ENCODE results near the gene SPIN1.

The SPIN1 gene

GRCh38 chr9:88388886-88389605, 802 bp downstream of the SPIN1 start:
- peak; percentile 87 for DNase-seq

- DNase-seq: no peak
Measured at GRCh38 chr9:88390371-88390990, 2.2 kb downstream of the SPIN1 start.

- no peak for DNase-seq
Measured at GRCh38 chr9:88391236-88391635, 3.0 kb downstream of the SPIN1 start.

GRCh38 chr9:88391921-88392320, 3.7 kb downstream of the SPIN1 start:
- DNase-seq: no peak

- no peak for DNase-seq
Measured at GRCh38 chr9:88392549-88392948, 4.3 kb downstream of the SPIN1 start.

- no peak for DNase-seq
Measured at GRCh38 chr9:88396836-88397577, 8.8 kb downstream of the SPIN1 start.

GRCh38 chr9:88398016-88398415, 9.8 kb downstream of the SPIN1 start:
- no peak for DNase-seq

- no peak for DNase-seq
Measured at GRCh38 chr9:88399966-88400365, 11.7 kb downstream of the SPIN1 start.

- no peak for DNase-seq
Measured at GRCh38 chr9:88403340-88403739, 15.1 kb downstream of the SPIN1 start.

GRCh38 chr9:88406051-88406450, 17.8 kb downstream of the SPIN1 start:
- DNase-seq: no peak

- DNase-seq: no peak
Measured at GRCh38 chr9:88411471-88411870, 23.2 kb downstream of the SPIN1 start.

- DNase-seq: no peak
Measured at GRCh38 chr9:88414298-88414697, 26.1 kb downstream of the SPIN1 start.

- DNase-seq: no peak
Measured at GRCh38 chr9:88418025-88418424, 29.8 kb downstream of the SPIN1 start.

GRCh38 chr9:88418715-88419540, 30.7 kb downstream of the SPIN1 start:
- no peak for DNase-seq

GRCh38 chr9:88420227-88420626, 32.0 kb downstream of the SPIN1 start:
- DNase-seq: no peak

- peak; percentile 10 for DNase-seq
Measured at GRCh38 chr9:88421348-88421747, 33.1 kb downstream of the SPIN1 start.

GRCh38 chr9:88425538-88425950, 37.3 kb downstream of the SPIN1 start:
- DNase-seq: no peak

GRCh38 chr9:88426651-88427050, 38.4 kb downstream of the SPIN1 start:
- DNase-seq: no peak

GRCh38 chr9:88429595-88430430, 41.6 kb downstream of the SPIN1 start:
- DNase-seq: no peak

- no peak for DNase-seq
Measured at GRCh38 chr9:88433583-88434255, 45.5 kb downstream of the SPIN1 start.

- DNase-seq: no peak
Measured at GRCh38 chr9:88435336-88435735, 47.1 kb downstream of the SPIN1 start.

- no peak for DNase-seq
Measured at GRCh38 chr9:88436379-88436778, 48.1 kb downstream of the SPIN1 start.

Measured in NCI-H69 (cell line).